Neural cell (in vitro differentiated cells): Measurements from ENCODE around the gene C20orf141. TPM values are rescaled to one million over a fixed set of nuclear protein-coding genes. Genes with fewer than 3 reads are reported as not detected.
A peak's percentile ranks its signal among the peaks of the same experiment; 100 is the strongest.

Experiments used
- H2AFZ ChIP-seq: fragments of 200-600, 300-800 bp; sonication (generic), shearing (Covaris generic); 2 replicates; pipeline ENCODE4 v1.6.0; 2014; ENCODE audit warnings: low read depth, mild to moderate bottlenecking, antibody characterized with exemption, low read length, moderate library complexity
- H3F3A ChIP-seq: fragments of 200-600 bp; shearing (Covaris generic); 2 replicates; pipeline ENCODE4 v1.6.1; 2016; ENCODE audit warnings: mild to moderate bottlenecking, moderate library complexity, mixed read lengths, antibody characterized with exemption, low read length; ENCODE audit not compliant: insufficient read depth, poor library complexity, severe bottlenecking
- H3K27ac ChIP-seq: fragments of 200-600, 300-800 bp; sonication (generic), shearing (Covaris generic); 2 replicates; pipeline ENCODE4 v1.5.1; 2014; ENCODE audit warnings: mild to moderate bottlenecking, low read length, moderate library complexity
- H3K27me3 ChIP-seq: fragments of 300-800, 200-600 bp; sonication (generic), shearing (Covaris generic); 2 replicates; pipeline ENCODE4 v1.6.0; 2014; ENCODE audit warnings: mild to moderate bottlenecking, low read depth, low read length, moderate library complexity; ENCODE audit not compliant: insufficient read depth
- H3K36me3 ChIP-seq: fragments of 300-800, 200-600 bp; sonication (generic), shearing (Covaris generic); 2 replicates; pipeline ENCODE4 v1.5.1; 2014; ENCODE audit warnings: mild to moderate bottlenecking, antibody characterized with exemption, low read length, moderate library complexity; ENCODE audit not compliant: insufficient read depth
- H3K4me2 ChIP-seq: fragments of 300-800, 200-600 bp; sonication (generic), shearing (Covaris generic); 2 replicates; pipeline ENCODE4 v1.6.0; 2014; ENCODE audit warnings: mild to moderate bottlenecking, low read length
- H3K4me3 ChIP-seq: fragments of 300-800, 200-600 bp; sonication (generic), shearing (Covaris generic); 2 replicates; pipeline ENCODE4 v1.5.1; 2014; ENCODE audit warnings: mild to moderate bottlenecking, low read length, moderate library complexity
- H3K79me2 ChIP-seq: fragments of 200-600 bp; shearing (Covaris generic); replicated peaks from 2 replicates; pipeline ENCODE4 v1.6.0; 2014; ENCODE audit warnings: mild to moderate bottlenecking, low read length, moderate library complexity; ENCODE audit not compliant: insufficient read depth
- H3K9ac ChIP-seq: fragments of 300-800, 200-600 bp; sonication (generic), shearing (Covaris generic); 2 replicates; pipeline ENCODE4 v1.6.1; 2016; ENCODE audit warnings: mild to moderate bottlenecking, low read length, mixed read lengths
- H3K9me2 ChIP-seq: fragments of 200-600 bp; shearing (Covaris generic); 2 replicates; pipeline ENCODE4 v1.6.1; 2016; ENCODE audit warnings: mild to moderate bottlenecking, low read length, mixed read lengths; ENCODE audit not compliant: insufficient read depth
- H3K9me3 ChIP-seq: fragments of 200-600, 300-800 bp; sonication (generic), shearing (Covaris generic); 2 replicates; pipeline ENCODE4 v1.6.1; 2016; ENCODE audit warnings: mild to moderate bottlenecking, mixed run types, low read length, moderate library complexity, mixed read lengths
- H4K20me1 ChIP-seq: fragments of 200-600 bp; shearing (Covaris generic); 2 replicates; pipeline ENCODE4 v1.6.1; 2016; ENCODE audit warnings: mild to moderate bottlenecking, mixed run types; ENCODE audit not compliant: insufficient read depth
- CTCF ChIP-seq: fragments of 450-650 bp; IDR thresholded peaks from 2 replicates; pipeline ENCODE4 v1.5.1; 2014; ENCODE audit warnings: antibody characterized with exemption, mild to moderate bottlenecking, moderate library complexity; ENCODE audit not compliant: poor library complexity, severe bottlenecking
- EP300 ChIP-seq: fragments of 450-650 bp; conservative IDR thresholded peaks from 2 replicates; pipeline ENCODE4 v1.6.1; 2014; ENCODE audit warnings: antibody characterized with exemption, mild to moderate bottlenecking, moderate library complexity; ENCODE audit not compliant: poor library complexity, severe bottlenecking
- EZH2 ChIP-seq: fragments of 200-600, 300-800 bp; shearing (Covaris generic), sonication (generic); IDR thresholded peaks from 2 replicates; pipeline ENCODE4 v1.6.1; 2014; ENCODE audit warnings: antibody characterized with exemption, low read length, borderline replicate concordance, mild to moderate bottlenecking; ENCODE audit not compliant: insufficient read depth, poor library complexity, severe bottlenecking
- MXI1 ChIP-seq: fragments of 450-650 bp; conservative IDR thresholded peaks from 2 replicates; pipeline ENCODE4 v1.6.1; 2014; ENCODE audit warnings: antibody characterized with exemption, mild to moderate bottlenecking; ENCODE audit not compliant: poor library complexity, severe bottlenecking
- POLR2AphosphoS5 ChIP-seq: IDR thresholded peaks from 2 replicates; pipeline ENCODE4 v1.6.1; 2012
- RAD21 ChIP-seq: fragments of 450-650 bp; conservative IDR thresholded peaks from 2 replicates; pipeline ENCODE4 v1.6.1; 2014; ENCODE audit warnings: antibody characterized with exemption, mild to moderate bottlenecking, moderate library complexity
- REST ChIP-seq: IDR thresholded peaks from 2 replicates; pipeline ENCODE4 v1.6.1; 2012; ENCODE audit warnings: borderline replicate concordance
- SMC3 ChIP-seq: fragments of 450-650 bp; conservative IDR thresholded peaks from 2 replicates; pipeline ENCODE4 v1.6.1; 2014; ENCODE audit warnings: antibody characterized with exemption, mild to moderate bottlenecking, moderate library complexity; ENCODE audit not compliant: poor library complexity
- TAF1 ChIP-seq: IDR thresholded peaks from 2 replicates; pipeline ENCODE4 v1.6.1; 2012; ENCODE audit warnings: low read depth
- polyA plus RNA-seq: library from polyadenylated mRNA; depleted of rRNA; stranded (reverse); fragments of >200 nt; gene quantifications from 2 replicates; pipeline ENCODE4 v1.2.3, GENCODE V29; 2014

Gene C20orf141
- polyA plus RNA-seq, 1 donor from 2014 or later, result not detected

- Histone ChIP-seq H3K27ac (no peak overlapping the region), H2AFZ (no peak overlapping the region), H3K36me3 (no peaks in the 10 kb centered on the region), H3K27me3 (no peaks in the 10 kb centered on the region), H3K9me3 (no peaks in the 10 kb centered on the region), H4K20me1 (no peaks in the 10 kb centered on the region), H3F3A (no peaks in the 10 kb centered on the region), H3K9ac (no peak overlapping the region), H3K4me2 (no peak overlapping the region), H3K4me3 (peak overlapping the region; percentile 97), H3K9me2 (no peaks in the 10 kb centered on the region), H3K79me2 (peaks cover 3% of the 10 kb centered on the region)
- TF ChIP-seq RAD21 (no peak), MXI1 (no peak), CTCF (no peak), POLR2AphosphoS5 (no peak), SMC3 (no peak), EZH2 (no peak), TAF1 (no peak)
These were observed 24.3 kb downstream of the C20orf141 start for GRCh38 chr20:2838847-2839671.

- Histone ChIP-seq H3K9me3 (no peaks in the 10 kb centered on the region), H3K9ac (no peak overlapping the region), H3K79me2 (peaks cover 3% of the 10 kb centered on the region), H3K27ac (no peak overlapping the region), H4K20me1 (no peaks in the 10 kb centered on the region), H3K4me3 (peak overlapping the region; percentile 97), H3F3A (no peaks in the 10 kb centered on the region), H3K27me3 (no peaks in the 10 kb centered on the region), H3K4me2 (no peak overlapping the region), H2AFZ (no peak overlapping the region), H3K9me2 (no peaks in the 10 kb centered on the region), H3K36me3 (no peaks in the 10 kb centered on the region)
- no peak for TF ChIP-seq EP300
- TF ChIP-seq POLR2AphosphoS5, result no peak
- no peak for TF ChIP-seq CTCF
- no peak for TF ChIP-seq RAD21
- no peak for TF ChIP-seq SMC3
- TF ChIP-seq MXI1, result no peak
- no peak for TF ChIP-seq EZH2
- TF ChIP-seq TAF1, result no peak
- TF ChIP-seq REST, result no peak
These were observed 24.9 kb downstream of the C20orf141 start for GRCh38 chr20:2839732-2840137.
